CD1c-positive myeloid dendritic cell (primary cell): Measurements from ENCODE around the gene CFAP299.

Experiments
- DNase-seq: peaks from one replicate; pipeline ENCODE4 v3.0.0-alpha.2; 2016; ENCODE audit errors: extremely low spot score

The CFAP299 gene

GRCh38 chr4:80925293-80925692, 589.8 kb downstream of the CFAP299 start:
- no peak for DNase-seq

GRCh38 chr4:80926446-80926845, 590.9 kb downstream of the CFAP299 start:
- no peak for DNase-seq

DNA sequence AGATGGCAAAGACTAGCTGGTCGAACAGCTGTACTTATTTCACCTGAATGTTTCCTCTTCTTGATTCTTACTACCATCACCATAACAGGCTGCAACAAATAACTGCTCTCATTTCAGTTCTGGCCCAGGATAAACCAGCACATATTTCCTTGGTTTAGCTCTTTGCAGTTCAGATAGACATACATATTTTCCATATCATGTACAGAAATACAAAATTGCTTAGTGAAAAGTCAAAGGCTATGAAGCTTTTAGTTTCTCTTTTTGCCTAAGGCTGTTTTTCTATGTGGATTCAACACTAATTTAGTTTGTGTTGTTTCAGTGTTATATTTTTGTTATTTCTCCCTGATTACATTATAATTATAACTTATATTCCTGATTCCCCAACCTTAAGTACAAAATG, 591.4 kb downstream of the CFAP299 start:
- DNase-seq = no peak

DNA sequence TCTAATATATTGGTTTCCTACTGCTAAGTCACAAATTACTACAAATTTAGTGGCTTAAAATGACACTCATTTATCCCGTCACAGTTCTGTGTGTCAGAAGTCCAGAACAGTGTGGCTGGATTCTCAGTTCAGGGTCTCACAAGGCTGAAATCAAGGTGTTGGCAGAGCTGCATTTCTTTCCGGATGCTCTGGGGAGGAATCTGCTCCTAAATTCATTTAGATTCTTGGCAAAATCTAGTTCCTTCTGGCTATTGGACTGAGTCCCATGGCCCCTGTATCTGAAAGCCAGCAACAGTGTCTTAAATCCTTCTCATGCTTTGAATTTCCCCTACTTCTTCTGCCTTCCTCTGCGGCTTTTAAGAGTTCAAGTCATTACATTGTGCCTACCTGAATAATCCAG, 591.9 kb downstream of the CFAP299 start:
- DNase-seq = no peak

- DNase-seq = no peak
These were observed 596.1 kb downstream of the CFAP299 start for GRCh38 chr4:80931631-80932081.

DNA sequence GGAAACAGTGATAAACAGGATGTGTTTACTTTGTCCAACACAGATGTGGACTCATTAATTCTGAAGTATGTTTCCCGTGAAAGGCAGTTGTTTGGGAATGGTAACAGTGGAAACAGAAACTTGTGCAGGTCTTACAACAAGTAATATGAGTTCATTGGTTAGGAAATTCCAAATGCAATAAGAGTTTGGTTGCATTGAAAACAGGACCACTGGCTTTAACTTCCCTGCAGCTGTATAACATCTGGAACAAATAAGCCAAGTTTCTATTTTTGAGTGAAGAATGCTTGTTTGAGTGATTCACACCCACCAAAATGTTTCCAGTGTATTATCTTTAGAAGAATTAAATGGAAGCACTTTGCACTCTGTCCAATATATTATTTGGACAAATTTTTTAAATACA, 612.6 kb downstream of the CFAP299 start:
- no peak for DNase-seq

DNA sequence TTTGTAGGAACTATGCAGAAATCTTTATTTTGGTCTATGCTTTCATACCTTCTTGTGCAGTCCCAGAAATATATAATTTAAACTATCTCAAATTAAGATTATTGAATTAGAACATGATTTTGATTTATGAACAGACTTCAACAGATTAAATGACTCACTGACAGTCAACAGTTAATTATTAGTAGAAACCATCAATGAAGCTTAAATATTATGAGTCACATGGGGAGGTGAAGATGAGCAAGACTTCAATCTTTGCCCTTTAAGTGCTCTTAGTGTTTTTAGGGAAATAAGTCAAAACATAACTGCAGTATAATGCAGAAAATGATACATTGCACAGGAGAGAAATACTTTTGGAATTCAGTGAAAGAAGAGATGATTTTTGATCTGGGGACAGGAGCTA, 613.5 kb downstream of the CFAP299 start:
- DNase-seq = no peak

DNA sequence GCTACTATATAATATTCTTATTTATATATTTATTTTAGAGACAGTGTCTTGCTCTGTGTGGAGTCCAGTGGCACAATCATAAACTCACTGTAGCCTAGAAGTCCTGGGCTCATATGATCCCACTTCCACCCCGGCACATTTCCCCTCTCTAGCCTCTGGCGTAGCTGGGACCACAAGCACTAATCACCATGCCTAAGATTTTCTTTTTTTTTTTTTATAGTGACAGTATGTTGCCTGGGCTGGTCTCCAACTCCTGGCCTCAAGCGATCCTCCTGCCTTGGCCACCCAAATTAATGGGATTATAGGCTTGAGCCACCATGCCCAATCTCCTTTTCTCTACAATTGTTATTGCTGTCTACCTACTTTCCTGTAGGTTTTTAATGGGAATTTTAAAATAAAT, 620.9 kb downstream of the CFAP299 start:
- DNase-seq = no peak

GRCh38 chr4:80963051-80963450, 627.5 kb downstream of the CFAP299 start:
- DNase-seq = no peak

DNA sequence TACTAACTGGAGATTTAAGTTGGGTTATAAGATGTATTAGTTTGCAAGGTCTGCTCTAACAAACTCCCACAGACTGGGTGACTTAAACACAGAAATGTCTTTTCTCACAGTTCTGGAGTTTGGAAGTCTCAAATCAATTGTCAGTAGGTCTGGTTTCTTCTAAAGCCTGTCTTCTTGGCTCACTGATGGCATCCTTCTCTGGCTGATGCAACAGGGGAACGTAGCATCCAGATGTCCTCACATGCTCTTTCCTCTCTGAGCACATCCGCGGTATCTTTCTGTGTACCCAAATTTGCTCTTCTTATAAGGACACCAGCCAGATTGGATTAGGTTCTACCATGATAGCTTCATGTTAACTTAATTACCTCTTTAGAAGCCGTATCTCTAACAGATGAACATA, 631.8 kb downstream of the CFAP299 start:
- no peak for DNase-seq

GRCh38 chr4:80980239-80980638, 644.7 kb downstream of the CFAP299 start:
- DNase-seq = no peak

DNA sequence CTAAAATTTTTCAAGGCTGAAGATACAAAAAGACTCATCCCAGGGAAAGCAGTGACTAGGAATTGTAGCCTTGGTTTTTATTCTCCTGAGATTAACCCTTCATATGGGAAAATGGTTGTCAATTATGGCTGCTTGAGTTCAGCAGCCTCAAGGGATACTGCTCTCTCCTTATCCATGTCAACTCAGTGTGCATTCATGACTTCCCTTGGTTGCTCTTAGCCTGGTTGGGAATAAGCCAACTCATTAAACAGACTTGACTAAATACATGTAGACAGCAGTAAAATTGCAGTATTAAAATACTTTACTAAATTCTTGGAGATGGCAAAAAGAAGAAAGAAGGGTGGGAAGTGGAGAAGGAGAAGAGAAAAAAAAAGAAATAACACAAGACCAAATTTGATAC, 650.5 kb downstream of the CFAP299 start:
- DNase-seq = no peak

GRCh38 chr4:80989921-80990544, 654.5 kb downstream of the CFAP299 start:
- peak; percentile 59 for DNase-seq

DNA sequence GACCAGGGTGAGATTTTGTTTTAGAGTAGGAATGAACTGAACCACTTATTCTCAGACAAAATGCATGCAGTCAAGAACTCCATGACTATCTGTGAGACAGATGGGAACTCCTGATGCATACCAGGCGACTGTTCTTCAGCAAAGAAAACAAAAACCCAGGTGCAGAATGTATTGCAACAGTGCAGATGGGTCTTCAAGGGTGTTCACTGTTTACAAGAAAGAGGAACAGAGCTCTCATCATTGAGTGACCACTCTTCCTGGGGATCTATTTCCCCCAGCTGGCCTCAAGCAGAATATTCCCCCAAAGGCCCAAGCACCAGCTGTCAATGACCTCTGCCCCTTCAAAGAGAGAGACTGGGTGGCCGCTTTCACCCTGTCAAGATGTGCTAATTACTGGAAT, 655.3 kb downstream of the CFAP299 start:
- DNase-seq = no peak

DNA sequence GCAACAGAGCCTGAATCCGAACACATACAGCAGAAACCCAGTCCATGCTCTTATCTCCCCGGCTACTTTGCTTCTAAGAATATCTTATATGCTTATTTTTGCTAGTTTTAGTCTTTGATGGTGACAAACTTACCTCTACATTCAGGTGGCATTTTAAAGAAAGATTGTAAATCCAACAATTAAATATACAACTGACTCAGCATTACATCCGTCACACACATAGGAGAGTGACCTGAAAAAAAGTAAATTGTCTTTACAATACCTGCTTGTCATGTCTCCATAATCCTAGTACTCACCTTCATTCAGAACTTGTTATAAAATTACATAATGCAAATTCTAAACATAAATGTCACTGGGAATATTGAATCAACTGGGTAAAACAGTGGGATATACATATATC, 664.4 kb downstream of the CFAP299 start:
- DNase-seq = no peak

- no peak for DNase-seq
These were observed 668.1 kb downstream of the CFAP299 start for GRCh38 chr4:81003597-81004111.

GRCh38 chr4:81007417-81007816, 671.9 kb downstream of the CFAP299 start:
- DNase-seq = no peak
